H1 (cell line): ENCODE measurements around the gene LRWD1. TPM values are rescaled to one million over a fixed set of nuclear protein-coding genes. Genes with fewer than 3 reads are reported as not detected.

Experiments
- CTCF ChIA-PET: fragments of 300-600 bp; sonication (Branson Sonifier 250); formaldehyde crosslinking; loops from one replicate; lab custom pipeline; 2021; ENCODE audit not compliant: partially characterized antibody; lab: Charles Lee
- POLR2A ChIA-PET: fragments of 300-600 bp; sonication (Branson Sonifier 250); formaldehyde crosslinking; loops from one replicate; lab custom pipeline; 2021; ENCODE audit warnings: inconsistent platforms; ENCODE audit not compliant: partially characterized antibody; lab: Charles Lee
- DNase-seq, 2 experiments: peaks; one replicate each; pipeline versions ENCODE4 v3.0.0 to v3.0.0-alpha.2; 2010 to 2022; ENCODE audit warnings: low spot score in 2 of 2, low read depth in 1 of 2, mixed read lengths in 1 of 2
- FAIRE-seq: peaks from 2 replicates; lab custom pipeline; 2011; peaks lifted over from hg19 to GRCh38; lab: Jason Lieb, UNC
- H2AFZ ChIP-seq: 2 replicates; pipeline ENCODE4 v1.8.1; 2012; ENCODE audit warnings: low read length, inconsistent platforms
- H2AK5ac ChIP-seq: 2 replicates; pipeline ENCODE4 v1.6.1; 2013; ENCODE audit warnings: low read depth, low read length
- H2BK120ac ChIP-seq: replicated peaks from 2 replicates; pipeline ENCODE3; 2013; ENCODE audit warnings: low read depth, low read length, inconsistent platforms
- H2BK12ac ChIP-seq: 2 replicates; pipeline ENCODE4 v1.6.1; 2013; ENCODE audit warnings: low read depth, low read length
- H2BK15ac ChIP-seq: 2 replicates; pipeline ENCODE4 v1.6.1; 2013; ENCODE audit warnings: low read length
- H2BK20ac ChIP-seq: 2 replicates; pipeline ENCODE4 v1.6.1; 2013; ENCODE audit warnings: low read length
- H2BK5ac ChIP-seq: 2 replicates; pipeline ENCODE4 v1.6.1; 2013; ENCODE audit warnings: low read depth, low read length
- H3K14ac ChIP-seq: 2 replicates; pipeline ENCODE4 v1.6.1; 2013; ENCODE audit warnings: inconsistent platforms; ENCODE audit not compliant: insufficient read length
- H3K18ac ChIP-seq: 2 replicates; pipeline ENCODE4 v1.6.1; 2013; ENCODE audit warnings: low read length; ENCODE audit errors: extremely low read depth
- H3K23ac ChIP-seq: 2 replicates; pipeline ENCODE4 v1.6.1; 2013; ENCODE audit warnings: inconsistent platforms; ENCODE audit not compliant: insufficient read length
- H3K23me2 ChIP-seq: 2 replicates; pipeline ENCODE4 v1.6.1; 2013; ENCODE audit warnings: low read depth, low read length
- H3K27ac ChIP-seq: 2 replicates; pipeline ENCODE4 v1.6.1; 2011; ENCODE audit warnings: low read depth, low read length, inconsistent platforms
- H3K27me3 ChIP-seq, 4 experiments: replicated peaks in 1 of 4; 1 replicate in 1 of 4; 2 replicates in 3 of 4; pipeline versions ENCODE4 v1.6.1 to v1.8.1; 2011 to 2013; ENCODE audit warnings: low read length in 3 of 4, mild to moderate bottlenecking in 3 of 4, inconsistent platforms in 2 of 4, mixed read lengths in 2 of 4, moderate library complexity in 1 of 4; ENCODE audit not compliant: control insufficient read depth in 3 of 4, insufficient read depth in 3 of 4; ENCODE audit errors: extremely low read depth in 1 of 4
- H3K36me3 ChIP-seq, 4 experiments: 2 replicates each; pipeline versions ENCODE4 v1.6.1 to v1.8.1; 2011 to 2013; ENCODE audit warnings: mild to moderate bottlenecking in 4 of 4, low read length in 3 of 4, moderate library complexity in 2 of 4, control low read depth in 1 of 4, inconsistent platforms in 1 of 4; ENCODE audit not compliant: insufficient read depth in 4 of 4, control insufficient read depth in 2 of 4
- H3K4ac ChIP-seq: replicated peaks from 2 replicates; pipeline ENCODE3; 2013; ENCODE audit warnings: low read length, low read depth, mixed read lengths, inconsistent platforms; ENCODE audit not compliant: insufficient read length
- H3K4me1 ChIP-seq, 4 experiments: replicated peaks in 1 of 4; 1 replicate in 1 of 4; 2 replicates in 3 of 4; pipeline versions ENCODE4 v1.6.1 to v1.8.1; 2011 to 2013; ENCODE audit warnings: low read length in 3 of 4, inconsistent platforms in 2 of 4, mixed read lengths in 1 of 4; ENCODE audit not compliant: insufficient read depth in 4 of 4, control insufficient read depth in 3 of 4
- H3K4me2 ChIP-seq, 2 experiments: 2 replicates each; pipeline versions ENCODE4 v1.6.1 to v1.8.1; 2011 to 2013; ENCODE audit warnings: low read depth in 2 of 2, low read length in 2 of 2, control low read depth in 1 of 2, inconsistent platforms in 1 of 2, mild to moderate bottlenecking in 1 of 2; ENCODE audit not compliant: insufficient read depth in 1 of 2
- H3K4me3 ChIP-seq, 4 experiments: fragments of 200-600, 300-600 bp in 1 of 4; sonication (generic), shearing (Covaris generic), sonication (Bioruptor Twin) in 1 of 4; 2 replicates each; pipeline versions ENCODE4 v1.5.1 to v1.8.1; 2011 to 2016; ENCODE audit warnings: low read length in 4 of 4, low read depth in 3 of 4, control low read depth in 2 of 4, inconsistent platforms in 2 of 4, mild to moderate bottlenecking in 2 of 4, mixed read lengths in 1 of 4, moderate library complexity in 1 of 4; ENCODE audit not compliant: insufficient read depth in 2 of 4; ENCODE audit errors: extremely low read depth in 1 of 4
- H3K56ac ChIP-seq: replicated peaks from 2 replicates; pipeline ENCODE3; 2013; ENCODE audit warnings: low read depth, mild to moderate bottlenecking, mixed read lengths, low read length, inconsistent platforms; ENCODE audit not compliant: insufficient read length
- H3K79me1 ChIP-seq: 2 replicates; pipeline ENCODE4 v1.6.1; 2013; ENCODE audit warnings: low read depth, low read length, control low read depth
- H3K79me2 ChIP-seq, 2 experiments: 2 replicates each; pipeline versions ENCODE4 v1.6.1 to v1.8.1; 2012 to 2013; ENCODE audit warnings: low read length in 2 of 2, mild to moderate bottlenecking in 2 of 2, inconsistent platforms in 1 of 2; ENCODE audit not compliant: insufficient read depth in 2 of 2, control insufficient read depth in 1 of 2
- H3K9ac ChIP-seq, 4 experiments: replicated peaks in 1 of 4; 1 replicate in 1 of 4; 2 replicates in 3 of 4; pipeline versions ENCODE4 v1.6.1 to v1.8.1; 2011 to 2013; ENCODE audit warnings: low read depth in 3 of 4, low read length in 3 of 4, control low read depth in 2 of 4, mild to moderate bottlenecking in 2 of 4, moderate library complexity in 2 of 4, inconsistent platforms in 1 of 4; ENCODE audit errors: extremely low read depth in 1 of 4
- H3K9me3 ChIP-seq, 2 experiments: 2 replicates each; pipeline versions ENCODE4 v1.6.1 to v1.8.1; 2012 to 2013; ENCODE audit warnings: mild to moderate bottlenecking in 2 of 2, moderate library complexity in 2 of 2, control low read depth in 1 of 2, inconsistent platforms in 1 of 2, low read depth in 1 of 2, low read length in 1 of 2, mixed read lengths in 1 of 2; ENCODE audit not compliant: insufficient read depth in 2 of 2
- H4K20me1 ChIP-seq, 2 experiments: replicated peaks in 1 of 2; 2 replicates each; pipeline versions ENCODE3 to v1.8.1; 2011 to 2013; ENCODE audit warnings: inconsistent platforms in 2 of 2, low read length in 2 of 2, mild to moderate bottlenecking in 1 of 2; ENCODE audit not compliant: insufficient read depth in 2 of 2, control insufficient read depth in 1 of 2
- H4K5ac ChIP-seq: 2 replicates; pipeline ENCODE4 v1.6.1; 2013; ENCODE audit warnings: low read length, low read depth, mixed read lengths, inconsistent platforms; ENCODE audit not compliant: insufficient read length
- H4K8ac ChIP-seq: 2 replicates; pipeline ENCODE4 v1.8.0; 2013; ENCODE audit warnings: mild to moderate bottlenecking, moderate library complexity, low read length, inconsistent platforms; ENCODE audit not compliant: insufficient read depth; ENCODE audit errors: extremely low read depth
- H4K91ac ChIP-seq: replicated peaks from 2 replicates; pipeline ENCODE3; 2013; ENCODE audit warnings: low read length, mixed read lengths, inconsistent platforms; ENCODE audit not compliant: insufficient read length
- CTBP2 ChIP-seq: IDR thresholded peaks from 2 replicates; pipeline ENCODE4 v1.7.0; 2011; ENCODE audit warnings: borderline replicate concordance, mild to moderate bottlenecking, moderate library complexity, mixed read lengths, low read length; ENCODE audit not compliant: insufficient read depth, insufficient read length
- GABPA ChIP-seq: IDR thresholded peaks from 2 replicates; pipeline ENCODE4 v1.6.1; 2011; ENCODE audit warnings: mild to moderate bottlenecking, low read length, moderate library complexity, borderline replicate concordance; ENCODE audit not compliant: insufficient read depth
- GTF2F1 ChIP-seq: IDR thresholded peaks from 2 replicates; pipeline ENCODE4 v1.6.1; 2012; ENCODE audit warnings: low read depth, low read length, improper control_type of control experiment, borderline replicate concordance
- NANOG ChIP-seq: IDR thresholded peaks from 2 replicates; pipeline ENCODE4 v1.6.1; 2011; ENCODE audit warnings: low read length, low read depth, mild to moderate bottlenecking, inconsistent platforms; ENCODE audit not compliant: insufficient read depth, poor library complexity, severe bottlenecking
- WGBS, 2 experiments: shearing (Covaris generic) in 1 of 2; methylation state at CpG; one replicate each; pipeline versions ENCODE4 v1.1.6 to v1.1.7; 2013 to 2015; ENCODE audit warnings: low lambda C conversion rate in 2 of 2, mixed read lengths in 2 of 2, inconsistent platforms in 1 of 2, low coverage in 1 of 2, missing lambda C conversion rate in 1 of 2; ENCODE audit not compliant: insufficient replicate concordance in 2 of 2, insufficient coverage in 1 of 2, insufficient read length in 1 of 2; ENCODE audit errors: extremely low coverage in 1 of 2, missing lambda C conversion rate in 1 of 2; 5-methylcytosine and 5-hydroxymethylcytosine counted together
- polyA plus RNA-seq, 7 experiments: library from polyadenylated mRNA; depleted of rRNA in 3 of 7; stranded (reverse) in 5 of 7; unstranded in 2 of 7; fragments of >200 nt in 5 of 7; fragments of 200-250 nt in 2 of 7; gene quantifications; 1 replicate in 5 of 7; 2 replicates in 1 of 7; 4 replicates in 1 of 7; pipeline versions ENCODE4 v1.2.1 to v1.2.3, GENCODE V29; 2011 to 2013; ENCODE audit warnings: missing spikeins in 2 of 7, mixed read lengths in 2 of 7
- total RNA-seq: library from RNA; stranded (reverse); fragmentation: NEBNext Ultra II Directional; extraction: Animal tissue kit (Norgen Biotek cat#: 25700); gene quantifications from 2 replicates; pipeline ENCODE4 v1.2.1, GENCODE V29; 2021
- TF ChIP-seq, protein P1 (sequence below): IDR thresholded peaks from 2 replicates; pipeline ENCODE4 v1.6.1; 2011; ENCODE audit warnings: low read depth, mild to moderate bottlenecking, low read length; ENCODE audit not compliant: insufficient read depth

The LRWD1 gene
- total and polyA plus RNA-seq, 2 of the 8 experiments (the other 6 are each of a cell fraction or from before 2014, with no cell fraction given), result 23.4 to 26.8 TPM

DNA sequence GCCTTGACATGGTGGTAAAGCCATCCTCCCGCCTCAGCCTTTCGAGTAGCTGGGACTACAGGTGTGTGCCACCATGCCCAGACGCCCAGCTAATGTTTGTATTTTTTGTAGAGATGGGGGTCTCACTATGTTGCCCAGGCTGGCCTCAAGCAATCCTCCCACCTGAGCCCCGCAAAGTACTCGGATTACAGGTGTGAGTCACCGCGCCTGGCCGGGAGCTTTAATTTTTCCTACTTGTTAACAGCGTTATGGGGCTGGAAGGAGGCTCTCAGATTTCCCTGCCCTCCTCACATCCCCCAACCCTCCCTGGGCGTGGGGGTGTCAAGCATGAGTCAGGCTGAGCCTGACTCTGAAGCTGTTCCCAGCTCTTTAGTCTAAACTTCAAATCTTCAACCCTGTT is 8.5 kb upstream of the LRWD1 start:
- Histone ChIP-seq H3K14ac (no peak overlapping the region), H4K5ac (no peak overlapping the region), H3K36me3 (peaks cover 7 to 22% (median 17%) of the 10 kb centered on the region in 4 experiments; a peak in 5 of 8 replicates), H3K79me2 (no peaks in the 10 kb centered on the region), H3K27me3 (no peaks in the 10 kb centered on the region; a peak in 1 of 7 replicates), H3K4me1 (peaks cover 0 to 3% (median 0%) of the 10 kb centered on the region in 4 experiments; a peak in 2 of 7 replicates), H4K91ac (no peak overlapping the region), H2BK12ac (no peak overlapping the region), H3K4ac (no peak overlapping the region), H4K20me1 (peaks cover 0 to 2% of the 10 kb centered on the region in 2 experiments), H2BK15ac (no peak overlapping the region), H2AFZ (no peak overlapping the region), H3K27ac (no peak overlapping the region), H3K4me2 (no peak overlapping the region), H3K23me2 (no peaks in the 10 kb centered on the region; the same call in 1 of the 2 replicates), H3K56ac (no peak overlapping the region), H3K4me3 (no peak overlapping the region), H2BK5ac (no peak overlapping the region), H3K9me3 (no peaks in the 10 kb centered on the region), H3K23ac (no peak overlapping the region), H4K8ac (no peak overlapping the region), H2BK120ac (no peak overlapping the region), H3K9ac (no peak overlapping the region), H3K79me1 (no peaks in the 10 kb centered on the region), H2BK20ac (no peak overlapping the region), H2AK5ac (no peak overlapping the region), H3K18ac (no peak overlapping the region)
- DNase-seq, result no peak
- ChIA-PET POLR2A (interaction anchor here (0.8 to 4.5 kb wide), 7 partner anchors 8 to 59 kb away, joined by 3 to 27 read pairs (median 5); partner anchors contain the start of genes ALKBH4 and LRWD1), CTCF (interaction anchor here (0.6 to 2.1 kb wide), 8 partner anchors 21 to 1338 kb away, joined by 3 to 5 read pairs (median 3); no protein-coding TSS in a partner anchor)
- 93% methylated on average over 10 of the region's 10 CpGs; no CpG with 5 or more reads in 1 of the 2 experiments for WGBS, 2 experiments
- no peak for FAIRE-seq
- TF ChIP-seq NANOG (no peak), GABPA (no peak), CTBP2 (no peak), GTF2F1 (no peak)
- TF ChIP-seq, protein P1, sequence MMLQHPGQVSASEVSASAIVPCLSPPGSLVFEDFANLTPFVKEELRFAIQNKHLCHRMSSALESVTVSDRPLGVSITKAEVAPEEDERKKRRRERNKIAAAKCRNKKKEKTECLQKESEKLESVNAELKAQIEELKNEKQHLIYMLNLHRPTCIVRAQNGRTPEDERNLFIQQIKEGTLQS, result no peak
